HepG2 (cell line): ENCODE results near the gene CALHM5. TPM values are rescaled to one million over a fixed set of nuclear protein-coding genes. Genes with fewer than 3 reads are reported as not detected.
A peak's percentile ranks its signal among the peaks of the same experiment; 100 is the strongest.

Experiments
- GATAD2A ChIP-seq: IDR thresholded peaks from 2 replicates; pipeline ENCODE4 v1.6.1; 2016
- GTF3A ChIP-seq: sonication (generic); formaldehyde crosslinking; conservative IDR thresholded peaks from 2 replicates; pipeline ENCODE4 v1.4.0; 2020; ENCODE audit warnings: mild to moderate bottlenecking, missing genetic modification reagents
- IRF9 ChIP-seq: sonication (generic); formaldehyde crosslinking; IDR thresholded peaks from 2 replicates; pipeline ENCODE4 v1.8.0; 2022; ENCODE audit warnings: missing genetic modification reagents, mild to moderate bottlenecking, borderline replicate concordance
- JUN ChIP-seq: sonication (generic); formaldehyde crosslinking; IDR thresholded peaks from 2 replicates; pipeline ENCODE4 v1.4.0; 2020; ENCODE audit warnings: mild to moderate bottlenecking, missing genetic modification reagents
- KDM5B ChIP-seq: sonication (generic); formaldehyde crosslinking; IDR thresholded peaks from 2 replicates; pipeline ENCODE4 v1.4.0; 2020; ENCODE audit warnings: missing genetic modification reagents, mild to moderate bottlenecking, borderline replicate concordance
- NONO ChIP-seq, 2 experiments: fragments of 450-650 bp in 1 of 2; sonication (generic) in 1 of 2; formaldehyde crosslinking in 1 of 2; IDR thresholded peaks in 1 of 2; conservative IDR thresholded peaks in 1 of 2; 2 replicates each; pipeline versions ENCODE4 v1.6.1 to v1.8.0; 2017 to 2022; ENCODE audit warnings: mild to moderate bottlenecking in 1 of 2, missing genetic modification reagents in 1 of 2, moderate library complexity in 1 of 2
- SIN3B ChIP-seq: fragments of 150-350 bp; IDR thresholded peaks from 2 replicates; pipeline ENCODE4 v1.6.1; 2014; ENCODE audit warnings: low read length
- SYNCRIP ChIP-seq: fragments of 200-400 bp; formaldehyde crosslinking; IDR thresholded peaks from 2 replicates; pipeline ENCODE4 v1.6.1; 2018; ENCODE audit warnings: mild to moderate bottlenecking, low read depth, low read length; ENCODE audit not compliant: insufficient read depth
- ZBTB20 ChIP-seq: sonication (generic); formaldehyde crosslinking; IDR thresholded peaks from 2 replicates; pipeline ENCODE4 v1.8.1; 2023; ENCODE audit warnings: missing genetic modification reagents, low read depth, mild to moderate bottlenecking, borderline replicate concordance
- ZBTB44 ChIP-seq: sonication (generic); formaldehyde crosslinking; IDR thresholded peaks from 2 replicates; pipeline ENCODE4 v1.4.0; 2020; ENCODE audit warnings: missing genetic modification reagents
- ZMYM3 ChIP-seq: sonication (generic); formaldehyde crosslinking; IDR thresholded peaks from 2 replicates; pipeline ENCODE4 v1.5.1; 2020; ENCODE audit warnings: mild to moderate bottlenecking, missing genetic modification reagents
- ZNF501 ChIP-seq: sonication (generic); formaldehyde crosslinking; IDR thresholded peaks from 2 replicates; pipeline ENCODE4 v1.5.1; 2020; ENCODE audit warnings: mild to moderate bottlenecking, moderate library complexity, missing genetic modification reagents
- ZNF629 ChIP-seq: sonication (generic); formaldehyde crosslinking; conservative IDR thresholded peaks from 2 replicates; pipeline ENCODE4 v1.5.0; 2020; ENCODE audit warnings: missing genetic modification reagents
- polyA plus RNA-seq, 8 experiments: library from polyadenylated mRNA; depleted of rRNA in 3 of 8; stranded (reverse) in 7 of 8; unstranded in 1 of 8; fragments of >200 nt; fragmentation: Illumina TruSeq in 4 of 8; extraction: Trizol in 4 of 8; gene quantifications; 2 replicates each; pipeline versions ENCODE4 v1.2.1 to v1.2.3, GENCODE V29; 2011 to 2016; ENCODE audit warnings: low read depth in 4 of 8, missing spikeins in 1 of 8, mixed read lengths in 1 of 8; ENCODE audit not compliant: insufficient read depth in 1 of 8
- total RNA-seq, 5 experiments: library from RNA; depleted of rRNA; stranded (reverse); fragments of >200 nt; fragmentation: Illumina TruSeq; extraction: Trizol; gene quantifications; 2 replicates each; pipeline ENCODE4 v1.2.3, GENCODE V29; 2016; ENCODE audit warnings: low read depth in 1 of 5
- TF ChIP-seq, protein P1 (sequence below): sonication (generic); formaldehyde crosslinking; IDR thresholded peaks from 2 replicates; pipeline ENCODE4 v1.4.0; 2020; ENCODE audit warnings: missing genetic modification reagents, mild to moderate bottlenecking, borderline replicate concordance
- TF ChIP-seq, protein P2 (sequence below), 2 experiments: sonication (generic) in 1 of 2; formaldehyde crosslinking in 1 of 2; IDR thresholded peaks; 2 replicates each; pipeline versions ENCODE4 v1.4.0 to v1.6.1; 2016 to 2020; ENCODE audit warnings: borderline replicate concordance in 1 of 2, low read depth in 1 of 2, mild to moderate bottlenecking in 1 of 2, missing genetic modification reagents in 1 of 2

The CALHM5 gene
- total and polyA plus RNA-seq, 2 of the 13 experiments (the other 11 are each of a cell fraction or from before 2014, with no cell fraction given), result not detected

- TF ChIP-seq, protein P1, sequence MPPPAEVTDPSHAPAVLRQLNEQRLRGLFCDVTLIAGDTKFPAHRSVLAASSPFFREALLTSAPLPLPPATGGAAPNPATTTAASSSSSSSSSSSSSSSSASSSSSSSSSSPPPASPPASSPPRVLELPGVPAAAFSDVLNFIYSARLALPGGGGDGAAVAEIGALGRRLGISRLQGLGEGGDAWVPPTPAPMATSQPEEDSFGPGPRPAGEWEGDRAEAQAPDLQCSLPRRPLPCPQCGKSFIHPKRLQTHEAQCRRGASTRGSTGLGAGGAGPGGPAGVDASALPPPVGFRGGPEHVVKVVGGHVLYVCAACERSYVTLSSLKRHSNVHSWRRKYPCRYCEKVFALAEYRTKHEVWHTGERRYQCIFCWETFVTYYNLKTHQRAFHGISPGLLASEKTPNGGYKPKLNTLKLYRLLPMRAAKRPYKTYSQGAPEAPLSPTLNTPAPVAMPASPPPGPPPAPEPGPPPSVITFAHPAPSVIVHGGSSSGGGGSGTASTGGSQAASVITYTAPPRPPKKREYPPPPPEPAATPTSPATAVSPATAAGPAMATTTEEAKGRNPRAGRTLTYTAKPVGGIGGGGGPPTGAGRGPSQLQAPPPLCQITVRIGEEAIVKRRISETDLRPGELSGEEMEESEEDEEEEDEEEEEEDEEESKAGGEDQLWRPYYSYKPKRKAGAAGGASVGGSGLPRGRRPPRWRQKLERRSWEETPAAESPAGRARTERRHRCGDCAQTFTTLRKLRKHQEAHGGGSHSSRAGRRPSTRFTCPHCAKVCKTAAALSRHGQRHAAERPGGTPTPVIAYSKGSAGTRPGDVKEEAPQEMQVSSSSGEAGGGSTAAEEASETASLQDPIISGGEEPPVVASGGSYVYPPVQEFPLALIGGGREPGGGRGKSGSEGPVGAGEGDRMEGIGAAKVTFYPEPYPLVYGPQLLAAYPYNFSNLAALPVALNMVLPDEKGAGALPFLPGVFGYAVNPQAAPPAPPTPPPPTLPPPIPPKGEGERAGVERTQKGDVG (CRISPR knock-in tag), result peak; percentile 96
- TF ChIP-seq ZNF629 (CRISPR knock-in tag) (no peak; the same call in none of the 2 replicates), GATAD2A (peak; percentile 89), JUN (peak; percentile 42; the same call in 1 of the 2 replicates), SIN3B (peak; percentile 83), ZNF501 (CRISPR knock-in tag) (peak; percentile 100), IRF9 (peak; percentile 99; the same call in 1 of the 2 replicates), ZBTB44 (CRISPR knock-in tag) (peak; percentile 72; the same call in 1 of the 2 replicates), ZMYM3 (peak; percentile 34; the same call in 1 of the 2 replicates), NONO (IDR thresholded peaks at IDR 0.05) (no peak), NONO (CRISPR knock-in tag; conservative IDR thresholded peaks at IDR 0.05) (peak; percentile 99), KDM5B (peak; percentile 96; the same call in 1 of the 2 replicates), GTF3A (CRISPR knock-in tag) (peak; percentile 99; the same call in 1 of the 2 replicates), ZBTB20 (peak; percentile 75; the same call in 1 of the 2 replicates), SYNCRIP (no peak)
- TF ChIP-seq, protein P2, sequence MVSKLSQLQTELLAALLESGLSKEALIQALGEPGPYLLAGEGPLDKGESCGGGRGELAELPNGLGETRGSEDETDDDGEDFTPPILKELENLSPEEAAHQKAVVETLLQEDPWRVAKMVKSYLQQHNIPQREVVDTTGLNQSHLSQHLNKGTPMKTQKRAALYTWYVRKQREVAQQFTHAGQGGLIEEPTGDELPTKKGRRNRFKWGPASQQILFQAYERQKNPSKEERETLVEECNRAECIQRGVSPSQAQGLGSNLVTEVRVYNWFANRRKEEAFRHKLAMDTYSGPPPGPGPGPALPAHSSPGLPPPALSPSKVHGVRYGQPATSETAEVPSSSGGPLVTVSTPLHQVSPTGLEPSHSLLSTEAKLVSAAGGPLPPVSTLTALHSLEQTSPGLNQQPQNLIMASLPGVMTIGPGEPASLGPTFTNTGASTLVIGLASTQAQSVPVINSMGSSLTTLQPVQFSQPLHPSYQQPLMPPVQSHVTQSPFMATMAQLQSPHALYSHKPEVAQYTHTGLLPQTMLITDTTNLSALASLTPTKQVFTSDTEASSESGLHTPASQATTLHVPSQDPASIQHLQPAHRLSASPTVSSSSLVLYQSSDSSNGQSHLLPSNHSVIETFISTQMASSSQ (IDR thresholded peaks at IDR 0.05; ENCODE audit: low read depth), result peak; percentile 67
- TF ChIP-seq, protein P2 (CRISPR knock-in tag; IDR thresholded peaks at IDR 0.05; ENCODE audit: borderline replicate concordance), result peak; percentile 92; the same call in 1 of the 2 replicates
Observed at GRCh38 chr6:116570856-116571682, 59.6 kb downstream of the CALHM5 start, which contains the start of gene RWDD1 (continued).
